Dedifferentiated amniotic fluid mesenchymal stem cell (primary cell): ENCODE measurements around the gene UEVLD.
A peak's percentile ranks its signal among the peaks of the same experiment; 100 is the strongest.

ENCODE experiments used
- DNase-seq: peaks from one replicate; pipeline ENCODE4 v3.0.0-alpha.2; 2016; ENCODE audit errors: extremely low spot score

UEVLD gene

DNA sequence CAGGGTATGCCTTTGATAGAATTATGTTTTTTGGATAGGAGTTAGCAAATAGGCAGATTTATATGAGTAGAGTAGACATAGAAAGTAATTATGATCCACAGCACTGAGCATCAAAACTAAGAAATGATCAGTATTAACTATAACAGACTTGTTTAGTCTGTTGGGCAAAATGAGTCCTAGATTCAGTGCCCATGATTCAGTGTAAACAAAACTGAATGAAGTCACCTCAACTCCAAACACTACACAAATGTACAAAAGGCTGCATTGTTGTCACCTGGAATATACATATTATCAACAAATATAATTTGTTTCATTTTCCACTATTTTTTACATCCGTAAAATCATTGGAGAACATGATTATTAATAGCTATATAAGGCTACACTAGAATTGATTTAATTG, 6.7 kb downstream of the UEVLD start:
- DNase-seq, result no peak

DNA sequence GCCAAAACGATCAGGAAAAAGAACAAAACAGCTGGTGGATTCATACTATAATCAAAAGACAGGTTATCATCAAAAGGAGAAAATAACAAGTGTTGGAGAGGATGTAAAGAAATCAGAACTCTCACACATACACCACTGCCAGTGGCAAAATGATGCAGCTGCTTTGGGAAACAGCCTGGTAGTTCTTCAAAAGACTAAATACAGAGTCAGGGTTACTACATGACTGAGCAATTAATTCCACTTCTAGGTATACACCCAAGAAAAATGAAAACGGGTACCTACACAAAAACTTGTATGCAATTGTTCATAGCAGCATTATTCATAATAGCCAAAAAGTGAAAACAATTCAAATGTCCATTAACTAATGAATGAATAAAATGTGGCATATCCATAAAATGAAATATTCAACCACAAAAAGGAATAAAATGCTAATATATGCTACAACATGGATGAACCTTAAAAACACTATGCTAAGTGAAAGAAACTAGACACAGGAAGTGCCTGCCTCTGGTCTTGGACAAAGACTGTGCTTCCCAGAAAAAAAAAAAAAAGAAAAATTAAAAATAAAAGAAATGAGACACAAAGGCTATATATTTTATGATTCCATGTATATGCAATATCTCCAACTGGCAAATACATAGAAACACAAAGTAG, 8.3 kb downstream of the UEVLD start:
- no peak for DNase-seq

DNA sequence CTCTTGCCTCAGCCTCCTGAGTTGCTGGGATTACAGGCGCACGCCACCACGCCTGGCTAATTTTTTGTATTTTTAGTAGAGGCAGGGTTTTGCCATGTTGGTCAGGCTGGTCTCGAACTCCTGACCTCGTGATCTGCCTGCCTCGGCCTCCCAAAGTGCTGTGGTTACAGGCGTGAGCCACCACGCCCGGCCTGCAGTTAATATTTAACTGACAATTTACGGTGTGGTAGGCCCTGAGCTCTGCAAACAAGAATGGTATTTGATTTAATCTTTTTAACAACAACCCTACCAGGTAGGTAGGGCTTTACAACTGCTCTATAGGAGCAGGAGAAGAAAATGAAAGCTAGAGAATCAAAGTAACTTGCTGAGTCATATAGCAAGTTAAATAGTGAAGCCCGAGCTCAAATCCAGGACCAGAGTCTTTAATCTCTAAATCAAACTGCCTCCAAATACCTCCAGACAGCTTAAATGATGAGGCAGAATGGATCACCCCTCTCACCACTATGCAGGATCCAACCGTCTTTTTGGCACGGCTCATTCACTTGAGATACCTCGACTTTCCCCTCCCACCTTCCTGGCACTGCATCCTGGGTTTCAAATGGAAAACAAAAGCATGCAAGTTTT, 9.4 kb downstream of the UEVLD start:
- no peak for DNase-seq

DNA sequence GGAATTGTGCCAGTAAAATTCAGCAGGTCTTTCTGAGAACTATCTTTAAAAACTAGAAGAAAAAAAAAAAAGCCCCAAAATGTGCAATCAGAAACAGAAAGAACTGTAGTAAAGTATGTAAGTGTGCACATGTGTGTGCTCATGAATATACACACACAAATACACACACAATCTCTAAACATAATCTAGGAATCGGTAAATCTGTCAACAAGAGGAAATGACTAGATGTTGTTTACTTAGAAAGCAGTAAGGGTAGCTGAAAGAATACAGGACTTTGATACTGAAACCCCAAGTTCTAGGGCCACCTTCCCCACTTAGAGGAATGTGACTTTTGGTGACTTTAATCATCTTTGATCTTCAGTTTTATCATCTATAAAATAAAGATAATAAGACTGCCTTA, 13.2 kb downstream of the UEVLD start:
- no peak for DNase-seq

DNA sequence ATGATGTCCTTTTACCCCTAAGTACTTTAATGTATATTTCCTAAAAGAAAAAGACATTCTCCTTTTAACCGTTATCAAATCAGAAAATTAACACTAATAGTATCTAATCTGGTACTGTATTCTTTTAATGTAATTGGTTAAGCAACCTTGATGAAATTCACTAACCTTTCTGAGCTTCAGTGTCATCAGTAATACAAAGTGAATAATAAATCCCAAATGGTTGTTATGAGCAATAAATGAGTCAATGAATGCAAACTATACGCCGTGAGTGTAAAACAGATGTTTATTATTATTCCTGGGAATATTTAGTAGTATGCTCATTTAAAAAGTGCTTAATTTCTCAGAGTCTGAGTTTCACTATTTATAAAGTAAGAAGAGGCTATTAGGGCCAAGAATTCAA, 21.5 kb downstream of the UEVLD start:
- DNase-seq, result no peak

DNA sequence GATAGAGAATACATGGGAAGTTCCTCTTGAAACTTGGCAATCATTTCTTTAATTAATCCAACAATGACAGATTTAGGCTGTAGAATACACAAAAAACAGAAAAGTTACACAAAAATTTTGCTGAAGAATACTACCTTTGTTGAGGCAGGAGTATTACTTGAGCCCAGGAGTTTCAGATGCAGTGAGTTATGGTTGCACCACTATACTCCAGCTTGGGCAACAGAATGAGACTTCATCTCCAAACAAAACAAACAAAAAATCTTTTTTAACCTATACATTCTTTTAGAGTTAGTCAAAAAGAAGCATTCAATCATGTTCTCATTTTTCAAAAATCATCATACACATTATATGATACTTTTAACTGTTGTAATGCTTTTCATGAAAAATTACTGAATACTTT, 22.1 kb downstream of the UEVLD start:
- DNase-seq, result no peak

DNA sequence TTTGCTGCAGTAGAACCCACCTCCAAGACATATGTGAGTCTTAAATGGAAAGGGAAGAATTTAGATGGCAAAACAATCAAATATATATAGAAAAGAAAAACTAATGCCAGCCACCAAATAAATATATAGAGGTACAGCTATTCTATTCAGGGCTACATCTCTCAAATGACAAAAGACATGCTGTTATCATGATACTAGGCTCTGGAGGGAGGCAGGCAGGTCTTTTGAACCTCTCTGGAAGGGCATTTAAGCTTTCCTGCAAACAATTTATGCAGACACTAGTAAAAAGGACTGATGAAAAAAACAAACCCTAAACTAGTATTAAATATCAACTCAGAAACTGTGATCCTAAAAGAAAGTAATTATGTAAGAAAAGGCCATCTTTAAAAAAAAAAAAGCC, 24.4 kb downstream of the UEVLD start:
- no peak for DNase-seq

DNA sequence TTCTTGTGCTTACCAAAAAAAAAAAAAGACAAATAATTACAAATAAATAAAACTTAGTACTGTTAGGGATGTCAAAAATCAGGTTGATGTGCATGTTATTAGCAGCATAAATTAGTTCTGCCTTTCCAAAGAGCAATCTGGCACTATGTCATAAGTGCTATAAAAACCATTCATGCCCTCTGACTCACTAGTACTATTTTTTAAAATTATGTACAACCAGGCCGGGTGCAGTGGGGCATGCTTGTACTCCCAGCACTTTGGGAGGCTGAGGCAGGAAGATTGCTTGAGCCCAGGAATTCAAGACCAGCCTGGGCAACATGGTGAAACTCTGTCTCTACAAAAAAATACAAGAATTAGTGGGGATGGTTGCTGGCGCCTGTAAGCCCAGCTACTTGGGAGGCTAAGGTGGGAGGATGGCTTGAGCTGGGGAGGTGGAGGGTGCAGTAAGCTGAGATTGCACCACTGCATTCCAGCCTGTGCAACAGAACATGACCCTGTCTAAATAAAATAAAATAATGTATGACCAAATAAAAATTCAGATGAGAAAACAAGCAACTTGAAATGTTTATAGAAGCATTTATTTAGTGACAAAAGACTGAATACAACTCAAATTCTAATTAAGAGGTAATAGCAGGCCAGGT, 25.3 kb downstream of the UEVLD start:
- no peak for DNase-seq

DNA sequence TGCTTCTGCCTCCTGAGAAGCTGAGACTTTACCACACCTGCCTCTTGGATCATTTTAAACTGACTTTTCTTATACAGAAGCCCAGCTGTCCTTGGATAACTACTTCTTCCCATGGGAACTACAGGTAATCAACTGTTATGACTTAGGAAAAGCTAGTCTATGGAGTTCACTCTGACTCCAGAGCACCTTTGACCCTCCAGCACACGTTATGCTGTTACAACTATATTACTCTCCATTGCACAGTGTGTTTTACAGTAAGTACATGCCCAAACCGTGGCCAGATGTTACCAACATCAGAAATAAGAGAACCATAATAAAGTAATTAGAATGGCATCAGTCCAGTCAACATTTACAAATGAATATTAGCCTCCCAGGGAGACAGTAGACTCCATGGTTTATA, 40.5 kb downstream of the UEVLD start:
- DNase-seq, result no peak

DNA sequence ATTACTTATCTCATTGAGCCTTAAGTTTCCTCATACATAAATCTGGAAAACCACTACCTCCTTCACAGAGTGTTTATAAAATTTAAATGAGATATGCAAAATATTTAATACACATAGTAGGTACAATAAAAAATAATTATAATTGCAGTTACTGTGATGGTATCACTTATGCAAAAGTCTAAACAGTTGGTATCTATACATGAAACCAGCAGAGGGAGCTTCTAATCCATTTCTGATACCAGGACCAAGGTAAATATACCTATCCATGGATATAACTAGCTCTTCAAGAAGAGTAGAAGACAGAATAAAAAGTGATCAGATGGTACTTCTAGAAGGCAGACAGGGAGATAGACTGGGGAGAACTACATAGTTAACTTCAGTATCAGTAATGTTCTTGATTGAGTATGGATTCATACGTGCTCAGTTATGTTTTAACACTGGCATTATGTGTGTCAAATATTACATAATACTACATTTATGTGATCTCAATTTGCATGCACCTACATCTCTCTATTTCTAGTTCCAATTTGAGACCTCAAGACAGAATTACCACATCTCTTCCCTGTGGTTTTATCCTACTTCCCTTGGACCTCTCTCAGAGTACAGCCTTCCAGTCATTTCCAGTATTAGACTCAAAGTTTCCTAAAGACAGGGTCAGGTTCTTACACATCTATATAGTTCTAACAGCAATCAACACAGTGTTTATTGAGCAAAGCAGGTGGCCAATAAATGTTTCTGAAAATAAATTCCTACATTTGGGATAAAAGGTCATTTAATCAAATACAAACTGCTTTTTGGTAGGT, 48.1 kb downstream of the UEVLD start:
- DNase-seq, result no peak

DNA sequence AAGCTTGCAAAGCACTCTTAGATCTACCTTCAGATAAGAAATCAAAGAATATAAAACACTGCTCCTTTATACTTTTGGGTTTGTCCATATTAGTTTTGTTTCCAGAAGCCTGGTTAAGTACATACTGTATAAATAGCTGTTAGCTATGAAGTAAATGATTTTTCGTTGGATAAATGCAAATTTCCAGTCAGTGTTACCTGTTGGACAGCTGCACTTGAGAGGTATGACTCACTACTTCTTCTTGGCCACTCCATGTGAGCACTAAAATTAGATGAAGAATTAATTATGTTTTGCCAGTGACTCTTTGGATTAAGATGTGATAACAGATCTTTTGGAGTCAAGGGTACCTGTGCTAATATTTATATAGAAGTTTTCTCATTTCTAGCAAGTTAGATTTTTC, 52.3 kb downstream of the UEVLD start:
- no peak for DNase-seq

DNA sequence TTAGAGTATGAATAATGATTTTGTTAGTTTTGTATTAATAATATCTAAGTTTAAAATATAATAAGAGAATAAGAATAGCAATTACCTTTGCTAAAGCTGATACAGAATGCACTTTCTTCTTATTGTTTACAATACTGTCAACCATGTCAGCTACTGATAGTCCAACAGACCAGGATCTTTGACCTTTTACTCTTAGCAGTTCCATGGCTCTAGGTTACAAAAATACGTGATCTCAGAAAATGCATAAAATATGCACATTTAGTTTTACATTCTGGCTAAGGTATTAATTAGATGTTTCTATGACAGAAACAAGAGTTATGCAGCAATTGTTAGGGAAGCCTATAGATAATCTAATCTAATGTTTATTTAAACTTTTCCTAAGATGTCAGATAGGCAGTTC, 54.3 kb downstream of the UEVLD start:
- no peak for DNase-seq

DNA sequence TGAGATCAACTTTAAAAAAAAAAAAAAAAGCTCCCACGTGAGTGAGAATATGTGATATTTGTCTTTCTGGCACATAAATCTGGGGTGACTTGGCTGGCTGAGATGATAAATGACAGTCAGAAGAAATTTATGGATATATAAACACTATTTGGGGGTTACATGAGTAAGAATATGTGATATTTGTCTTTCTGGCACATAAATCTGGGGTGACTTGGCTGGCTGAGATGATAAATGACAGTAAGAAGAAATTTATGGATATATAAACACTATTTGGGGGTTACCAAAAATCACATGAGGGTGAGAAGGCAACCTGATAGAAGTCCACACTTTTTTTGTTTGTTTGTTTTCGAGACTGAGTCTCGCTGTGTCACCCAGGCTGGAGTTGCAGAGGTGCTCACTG, 55.2 kb downstream of the UEVLD start:
- DNase-seq, result no peak

DNA sequence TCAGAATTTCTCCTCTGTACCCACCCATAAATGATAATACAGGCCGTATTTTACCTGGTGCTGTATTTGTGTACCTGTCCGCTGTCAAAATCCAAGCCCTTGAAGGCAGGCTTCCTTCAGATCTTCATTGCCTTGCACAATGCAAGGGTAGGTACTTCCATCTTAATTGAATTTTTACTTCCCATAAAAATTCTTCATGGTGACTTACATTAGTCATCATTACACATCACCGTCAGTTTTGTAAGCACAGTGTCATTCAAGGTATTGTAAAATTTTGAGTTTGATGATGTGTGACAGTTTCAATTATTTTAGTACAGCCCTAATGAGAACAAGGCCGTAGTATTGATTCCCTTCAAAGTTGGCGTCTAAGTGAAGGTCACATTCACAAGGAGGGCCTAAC, 61.0 kb downstream of the UEVLD start:
- DNase-seq, result no peak

DNA sequence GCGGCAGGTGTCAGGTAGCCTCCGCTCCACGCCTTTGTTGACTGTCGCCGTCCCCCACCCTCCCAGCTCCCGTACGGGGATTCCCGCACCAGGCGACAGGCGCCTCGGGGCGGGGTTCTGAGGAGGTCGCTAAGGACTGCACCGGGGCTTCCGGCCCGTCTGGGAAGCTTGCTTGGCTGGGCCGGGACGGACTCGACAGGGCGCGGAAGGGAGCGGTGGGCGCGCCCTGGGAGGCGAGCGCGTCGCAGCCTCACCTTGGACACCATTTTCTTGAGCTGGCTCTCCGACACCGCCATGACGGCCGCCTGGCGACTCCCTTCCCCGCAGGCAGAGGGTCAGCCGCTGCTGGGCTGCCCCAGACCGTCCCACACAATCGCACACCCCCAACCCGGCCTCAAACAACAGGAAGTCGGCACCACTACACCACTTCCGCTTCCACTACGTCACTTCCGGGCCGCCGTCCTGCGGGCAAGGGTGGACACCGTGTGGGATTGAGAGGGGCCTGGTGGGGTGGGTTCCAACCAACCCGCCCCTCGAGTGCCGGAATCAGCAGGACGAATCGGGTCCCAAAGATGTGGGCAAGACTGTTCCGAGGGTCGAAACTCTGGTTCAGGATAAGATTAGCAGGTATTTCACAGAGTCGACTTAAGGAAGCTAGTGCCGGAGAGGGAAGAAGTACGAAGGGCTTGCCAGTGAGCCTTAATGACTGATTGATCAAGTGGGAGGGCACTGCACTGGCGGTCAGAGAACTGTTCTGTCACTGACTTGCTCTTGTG, 61.8 kb downstream of the UEVLD start, which contains the start of gene TSG101:
TSG101 (minus strand) TSS at position 422 of the 776 bp plus-strand sequence; CDS start at position 296, 126 bp downstream.
- DNase-seq, result peak; percentile 95

DNA sequence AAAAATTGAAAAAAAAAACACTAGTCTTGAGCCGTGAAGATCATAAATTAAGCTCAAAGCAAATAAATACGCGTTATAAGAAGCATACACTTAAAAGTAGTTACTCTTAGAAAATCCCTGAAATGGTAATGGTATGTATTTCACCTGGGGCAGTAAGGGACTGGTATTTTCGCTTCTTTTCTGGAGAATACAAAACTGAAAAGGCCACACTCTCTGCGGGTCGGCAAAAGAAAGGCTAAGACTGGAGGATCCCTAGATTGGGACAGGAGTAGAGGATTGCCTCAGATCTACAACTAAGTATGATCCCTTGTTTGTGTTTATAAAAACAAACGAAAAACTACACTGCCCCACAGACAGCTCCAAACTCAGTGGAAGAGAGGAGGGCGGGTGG, 62.4 kb downstream of the UEVLD start:
- DNase-seq, result no peak

DNA sequence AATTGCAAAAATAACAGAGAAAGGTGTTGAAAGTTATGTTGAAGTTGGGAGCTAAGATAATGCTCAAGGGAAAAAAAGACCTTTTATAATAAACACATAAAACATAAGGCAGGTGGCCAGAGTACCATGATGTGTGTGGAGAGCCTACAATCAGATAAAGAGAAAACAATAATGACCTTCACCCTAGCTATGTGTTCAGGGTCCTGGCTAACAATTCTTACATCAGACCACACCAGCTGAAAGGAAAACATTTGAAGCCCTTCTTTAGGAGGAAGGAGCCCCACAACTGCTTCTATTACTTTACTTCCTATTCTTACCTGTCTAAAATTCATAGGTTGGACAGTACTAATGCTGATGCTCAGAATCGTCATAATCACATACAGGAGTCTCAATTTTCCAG, 64.3 kb downstream of the UEVLD start:
- DNase-seq, result no peak

DNA sequence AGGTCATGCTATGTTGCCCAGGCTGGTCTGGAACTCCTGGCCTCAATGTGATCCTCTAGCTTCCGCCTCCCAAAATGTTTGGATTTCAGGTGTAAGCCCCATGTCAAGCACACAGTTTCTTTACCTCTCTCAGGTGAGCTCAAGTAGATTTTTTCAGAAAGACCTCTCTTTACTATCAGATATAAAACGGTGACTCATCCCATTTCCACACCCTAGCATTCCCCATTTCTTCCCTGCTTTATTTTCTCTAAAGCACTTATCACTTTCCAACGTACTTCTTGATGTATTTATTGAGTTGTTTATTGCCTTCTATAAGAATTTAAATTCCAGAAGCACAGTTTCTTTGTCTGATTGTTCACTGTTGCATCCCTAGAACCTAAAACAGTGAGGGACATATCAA, 65.5 kb downstream of the UEVLD start:
- DNase-seq, result no peak

DNA sequence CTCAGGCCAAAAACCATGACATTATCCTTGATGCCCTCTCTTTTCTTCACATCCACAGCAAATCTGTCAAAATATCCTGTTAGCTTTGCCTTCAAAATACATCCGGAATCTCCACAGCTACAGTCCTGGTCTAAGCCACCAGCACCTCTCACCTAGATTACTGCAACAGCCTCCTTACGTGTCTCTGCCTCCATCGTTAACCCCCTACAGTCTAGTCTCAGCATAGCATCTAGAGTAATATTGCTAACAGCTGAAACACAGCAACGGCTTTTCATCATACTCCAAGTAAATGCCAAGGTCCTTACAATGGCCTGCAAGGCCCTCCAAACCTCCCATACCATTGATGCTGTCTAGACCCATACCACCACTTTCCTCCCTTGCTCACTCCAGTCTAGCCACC, 66.1 kb downstream of the UEVLD start:
- no peak for DNase-seq

DNA sequence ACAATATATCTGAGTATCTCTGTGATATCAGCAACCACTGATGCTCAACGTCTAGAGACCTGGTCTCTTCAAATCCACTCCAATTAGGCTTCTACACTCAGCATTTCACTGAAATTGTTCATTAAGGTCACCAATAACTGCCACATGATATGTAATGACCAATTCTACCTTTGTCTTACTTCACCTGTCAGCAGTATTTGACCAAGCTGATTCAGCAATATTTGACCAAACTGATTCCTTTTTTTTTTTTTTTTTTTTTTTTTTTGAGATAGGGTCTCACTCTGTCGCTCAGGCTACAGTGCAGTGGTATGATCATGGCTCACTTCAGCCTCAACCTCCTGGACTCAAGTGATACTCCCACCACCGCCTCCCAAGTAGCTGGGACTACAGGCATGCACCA, 67.4 kb downstream of the UEVLD start:
- DNase-seq, result no peak

DNA sequence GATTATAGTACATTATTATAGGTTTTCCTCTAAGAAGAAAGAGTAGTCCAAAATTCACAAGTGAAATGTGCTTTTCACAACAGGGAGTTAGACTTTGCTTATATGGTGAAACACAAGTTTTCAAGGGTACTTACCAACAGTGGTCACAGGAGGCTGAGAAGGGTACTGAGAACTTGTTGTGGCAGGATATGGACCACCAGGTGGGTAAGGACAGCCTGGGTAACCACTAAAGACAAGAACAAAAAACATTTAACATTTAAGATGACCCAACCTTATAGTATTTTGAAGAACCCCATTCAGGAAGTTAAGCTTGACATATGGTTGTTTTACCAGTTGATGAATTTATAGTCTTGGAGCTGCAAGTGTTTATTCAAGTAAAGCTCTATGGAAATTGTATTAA, 86.2 kb downstream of the UEVLD start:
- DNase-seq, result no peak

DNA sequence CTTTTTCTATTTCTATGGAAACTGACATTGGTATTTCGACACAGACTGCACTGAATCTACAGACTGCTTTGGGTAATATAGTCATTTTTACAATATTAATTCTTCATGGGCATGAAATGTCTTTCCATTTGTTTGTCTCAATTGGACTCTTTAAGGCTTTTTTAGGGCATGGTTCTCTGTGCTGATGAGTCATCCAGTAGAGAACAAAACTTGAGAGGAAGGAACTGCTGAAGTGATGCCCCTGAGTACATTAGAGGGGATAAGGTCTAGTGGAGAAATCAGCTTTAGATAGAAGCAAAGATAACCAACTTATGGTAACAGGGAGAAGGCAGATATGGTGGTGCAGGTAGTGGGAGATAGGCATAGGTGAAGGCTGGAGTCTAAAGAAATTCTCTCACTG, 86.9 kb downstream of the UEVLD start:
- no peak for DNase-seq
